Retina (tissue), 1 donor: ENCODE data around the gene HES1.

Experiments
- DNase-seq: peaks from one replicate; pipeline ENCODE4 v3.0.0-alpha.2; 2016

The HES1 gene

GRCh38 chr3:194103505-194103904, 32.4 kb upstream of the HES1 start:
- DNase-seq: no peak

- peak; percentile 90 for DNase-seq
Measured at GRCh38 chr3:194103983-194104751, 31.8 kb upstream of the HES1 start.

DNA sequence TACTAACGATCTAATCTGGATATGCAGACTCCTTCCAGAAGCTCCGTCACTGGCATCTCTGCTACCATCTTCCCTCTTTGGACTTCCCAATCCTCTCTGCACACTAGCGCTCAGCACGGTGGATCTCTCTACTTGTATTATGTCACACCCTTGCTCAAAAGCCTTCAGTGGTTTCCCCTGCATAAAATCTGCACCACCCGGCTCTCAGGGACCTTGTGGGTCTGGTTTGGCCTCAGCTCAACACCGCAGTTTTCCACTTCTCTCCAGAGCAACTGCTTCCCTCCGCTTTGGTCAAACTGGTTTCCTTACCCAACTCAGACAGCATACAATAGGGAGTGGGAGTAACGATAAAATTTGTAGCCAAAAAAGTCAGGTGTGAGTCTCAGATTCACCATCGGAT, 30.7 kb upstream of the HES1 start:
- no peak for DNase-seq

GRCh38 chr3:194107107-194107506, 28.8 kb upstream of the HES1 start:
- no peak for DNase-seq

DNA sequence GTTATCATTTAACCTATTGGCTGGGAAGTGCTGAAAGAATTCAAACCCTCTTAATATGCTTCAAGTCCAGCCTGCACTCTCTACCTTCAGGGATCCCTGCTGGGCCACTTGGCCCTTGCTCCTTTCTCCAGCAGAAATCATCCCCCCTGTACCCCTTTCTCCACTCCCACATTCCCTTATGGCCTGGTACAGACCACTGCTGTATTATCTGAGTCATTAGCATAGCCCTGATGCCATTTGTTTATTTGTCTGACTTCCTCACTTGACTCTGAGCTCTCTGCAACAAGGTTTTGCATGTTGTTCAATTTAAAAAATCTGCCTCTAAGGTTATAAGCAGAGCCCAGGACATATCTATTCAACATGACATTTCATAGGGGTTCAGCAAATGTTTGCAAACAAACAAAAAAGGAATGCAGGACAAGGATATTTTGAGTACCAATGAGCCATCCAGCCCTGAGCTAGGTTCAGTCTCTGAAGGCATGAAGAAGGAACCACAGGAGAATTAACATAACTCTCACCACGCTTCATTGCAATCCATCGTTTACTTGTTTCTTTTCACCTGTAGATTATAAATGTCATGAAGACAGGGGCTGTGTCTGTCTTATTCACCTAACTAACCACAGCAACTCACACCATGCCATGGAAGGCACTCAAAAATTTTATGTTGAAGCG, 26.6 kb upstream of the HES1 start:
- no peak for DNase-seq

- DNase-seq: no peak
Measured at GRCh38 chr3:194110483-194110882, 25.5 kb upstream of the HES1 start.

DNA sequence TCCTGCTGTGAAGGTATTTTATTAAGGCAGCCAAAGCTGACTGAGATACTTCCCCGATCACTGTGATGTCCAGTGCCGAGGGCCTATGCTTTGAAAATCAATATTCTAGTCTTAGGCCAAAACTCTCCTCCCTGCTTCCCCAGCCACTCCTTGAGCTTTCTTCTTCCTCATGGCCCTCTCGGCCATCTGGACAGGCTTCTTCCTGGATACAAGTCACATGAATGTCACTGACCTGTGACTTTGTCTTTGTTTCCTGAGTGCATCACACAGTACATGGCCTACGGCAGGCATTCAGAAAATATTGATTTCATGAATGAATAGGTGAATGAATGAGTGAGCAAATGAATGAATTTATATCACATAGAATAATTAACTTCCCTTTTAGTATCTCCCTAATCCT, 24.6 kb upstream of the HES1 start:
- DNase-seq: no peak

- DNase-seq: peak; percentile 38
Measured at GRCh38 chr3:194112120-194113106, 23.5 kb upstream of the HES1 start.

GRCh38 chr3:194114123-194114522, 21.8 kb upstream of the HES1 start:
- no peak for DNase-seq

- no peak for DNase-seq
Measured at GRCh38 chr3:194117104-194117845, 18.7 kb upstream of the HES1 start.

GRCh38 chr3:194118920-194119319, 17.0 kb upstream of the HES1 start:
- no peak for DNase-seq

DNA sequence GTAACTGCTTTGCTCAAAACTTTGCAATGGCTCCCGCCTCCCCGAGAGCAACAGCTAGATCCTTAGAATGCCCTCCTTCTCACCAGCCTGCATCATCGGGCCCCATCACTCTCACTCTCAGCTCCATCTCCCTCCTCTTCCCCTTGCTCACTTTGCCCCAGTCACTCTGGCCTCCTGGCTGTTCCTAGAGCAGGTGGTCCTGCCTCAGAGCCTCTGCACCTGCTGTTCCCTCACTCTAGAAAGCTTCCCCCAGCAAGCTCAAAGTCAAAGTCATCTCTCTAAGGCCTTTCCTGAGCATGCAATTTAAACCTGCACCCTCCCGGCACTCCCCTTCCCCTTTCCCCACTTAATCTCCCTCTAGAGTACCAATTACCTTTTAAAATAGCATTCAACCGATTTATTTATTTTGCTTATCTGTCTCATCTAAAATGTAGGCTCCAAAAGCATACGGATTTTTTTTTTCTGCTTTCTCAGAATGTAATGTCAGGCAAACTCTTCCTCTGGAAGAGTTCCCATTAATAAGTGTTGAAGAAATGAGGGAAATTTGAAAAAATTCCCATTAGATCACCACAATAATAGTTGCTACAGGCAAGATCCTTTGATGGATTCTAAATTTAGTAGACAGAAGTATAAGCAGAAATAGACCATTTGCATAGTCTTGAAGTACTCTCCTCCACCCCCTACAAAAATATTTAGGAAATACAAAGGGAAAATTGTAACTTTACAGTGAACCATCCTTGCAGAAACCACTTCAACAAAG, 15.9 kb upstream of the HES1 start:
- no peak for DNase-seq

- DNase-seq: no peak
Measured at GRCh38 chr3:194120789-194121770, 14.9 kb upstream of the HES1 start.

DNA sequence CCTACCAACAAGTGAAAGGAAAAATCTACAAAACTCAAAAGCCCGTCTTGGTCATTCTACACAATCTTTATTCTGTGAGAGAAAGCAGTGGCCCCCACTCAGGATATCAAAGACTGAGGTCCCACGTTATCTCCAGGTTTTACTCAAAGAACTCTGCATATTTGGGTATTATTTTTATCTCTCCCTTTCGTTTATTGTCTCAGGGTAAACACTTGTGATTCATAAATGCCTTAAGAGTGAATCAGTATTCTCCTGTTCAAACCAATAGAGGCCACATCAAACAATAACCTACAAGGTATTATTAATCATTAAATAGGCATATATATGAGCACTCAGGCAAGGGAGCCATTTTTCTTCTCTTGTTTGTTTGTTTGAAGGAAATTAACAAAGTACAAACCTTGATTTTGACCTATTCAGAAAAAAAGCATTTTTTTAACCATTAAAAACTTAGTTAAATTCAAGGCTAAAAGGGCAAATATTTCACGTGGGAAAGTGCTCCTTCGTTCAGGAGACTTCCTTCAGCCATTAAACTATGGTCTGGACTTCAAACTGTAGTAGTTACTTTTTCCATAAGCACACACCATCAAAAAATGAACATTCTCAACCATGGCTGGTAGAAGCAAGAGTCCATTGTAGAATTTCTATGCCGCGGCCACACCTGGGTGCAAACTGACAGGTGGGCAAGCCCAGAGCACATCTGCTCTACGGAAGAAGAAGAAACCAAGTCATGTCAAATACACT, 13.9 kb upstream of the HES1 start:
- no peak for DNase-seq

- no peak for DNase-seq
Measured at GRCh38 chr3:194123726-194124125, 12.2 kb upstream of the HES1 start.

GRCh38 chr3:194124193-194124592, 11.8 kb upstream of the HES1 start:
- no peak for DNase-seq

- DNase-seq: no peak
Measured at GRCh38 chr3:194125442-194125841, 10.5 kb upstream of the HES1 start.

GRCh38 chr3:194126790-194127189, 9.2 kb upstream of the HES1 start:
- no peak for DNase-seq

DNA sequence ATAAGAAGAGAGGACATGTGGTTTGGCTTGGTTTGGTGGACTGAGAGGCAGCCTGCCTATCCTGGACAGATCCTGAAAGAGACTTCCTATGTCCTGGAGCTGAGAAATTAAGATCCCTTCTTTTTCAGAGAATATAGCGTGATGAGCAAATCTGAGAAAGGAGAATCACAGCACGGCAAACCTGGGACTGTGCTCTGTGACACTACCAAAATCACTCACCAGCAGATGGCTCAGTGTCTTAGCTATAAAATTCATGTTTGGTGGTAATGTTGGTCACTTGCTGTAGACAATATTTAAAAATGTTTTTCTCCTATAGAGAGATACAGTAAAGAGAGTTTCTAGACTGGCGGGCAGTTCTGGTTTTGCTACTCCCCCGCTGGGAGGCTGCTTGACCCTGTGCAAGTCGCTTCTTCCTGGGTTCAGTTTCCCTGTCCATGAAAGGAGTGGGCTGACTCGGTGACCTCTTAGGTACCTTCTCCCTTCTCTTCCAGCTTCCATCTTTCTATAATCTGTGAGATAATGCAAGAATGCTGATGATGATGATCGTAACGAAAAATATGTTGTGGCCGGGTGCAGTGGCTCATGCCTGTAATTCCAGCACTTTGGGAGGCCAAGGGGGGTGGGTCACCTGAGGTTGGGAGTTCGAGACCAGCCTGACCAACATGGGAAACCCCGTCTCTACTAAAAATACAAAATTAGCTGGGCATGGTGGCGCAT, 7.6 kb upstream of the HES1 start:
- no peak for DNase-seq
